HepG2 (cell line): Measurements from ENCODE around the gene RSPH9. TPM values are rescaled to one million over a fixed set of nuclear protein-coding genes. Genes with fewer than 3 reads are reported as not detected.

Source experiments
- ATF5 ChIP-seq: sonication (generic); formaldehyde crosslinking; IDR thresholded peaks from 2 replicates; pipeline ENCODE4 v1.4.0; 2020; ENCODE audit warnings: mild to moderate bottlenecking, low read depth, missing genetic modification reagents
- BCL3 ChIP-seq: sonication (generic); formaldehyde crosslinking; IDR thresholded peaks from 2 replicates; pipeline ENCODE4 v1.5.1; 2020; ENCODE audit warnings: mild to moderate bottlenecking, missing genetic modification reagents, moderate library complexity
- DMAP1 ChIP-seq: IDR thresholded peaks from 2 replicates; pipeline ENCODE4 v1.6.1; 2016
- GZF1 ChIP-seq: sonication (generic); formaldehyde crosslinking; IDR thresholded peaks from 2 replicates; pipeline ENCODE4 v1.5.1; 2020; ENCODE audit warnings: mild to moderate bottlenecking, missing genetic modification reagents
- HOXA7 ChIP-seq: sonication (generic); formaldehyde crosslinking; IDR thresholded peaks from 2 replicates; pipeline ENCODE4 v1.8.1; 2022; ENCODE audit warnings: mild to moderate bottlenecking, missing genetic modification reagents, moderate library complexity
- MZF1 ChIP-seq: sonication (generic); formaldehyde crosslinking; IDR thresholded peaks from 2 replicates; pipeline ENCODE4 v1.8.1; 2023; ENCODE audit warnings: mild to moderate bottlenecking, missing genetic modification reagents, borderline replicate concordance
- NR0B2 ChIP-seq: sonication (generic); formaldehyde crosslinking; IDR thresholded peaks from 2 replicates; pipeline ENCODE4 v1.4.0; 2020; ENCODE audit warnings: mild to moderate bottlenecking, missing genetic modification reagents
- RXRB ChIP-seq: IDR thresholded peaks from 2 replicates; pipeline ENCODE4 v1.6.1; 2016; ENCODE audit warnings: borderline replicate concordance, missing genetic modification reagents, missing compliant biosample characterization
- SRSF9 ChIP-seq: fragments of 200-400 bp; formaldehyde crosslinking; IDR thresholded peaks from 2 replicates; pipeline ENCODE4 v1.6.1; 2018; ENCODE audit warnings: borderline replicate concordance, mild to moderate bottlenecking, low read depth, low read length; ENCODE audit not compliant: insufficient read depth, poor library complexity, severe bottlenecking
- TOE1 ChIP-seq: sonication (generic); formaldehyde crosslinking; IDR thresholded peaks from 2 replicates; pipeline ENCODE4 v1.4.0; 2020; ENCODE audit warnings: mild to moderate bottlenecking, missing genetic modification reagents
- U2AF2 ChIP-seq: fragments of 200-400 bp; formaldehyde crosslinking; IDR thresholded peaks from 2 replicates; pipeline ENCODE4 v1.6.1; 2017; ENCODE audit warnings: low read depth, mild to moderate bottlenecking, low read length
- ZFX ChIP-seq: sonication (generic); formaldehyde crosslinking; IDR thresholded peaks from 2 replicates; pipeline ENCODE4 v1.4.0; 2020; ENCODE audit warnings: mild to moderate bottlenecking, low read depth, missing genetic modification reagents, moderate library complexity
- ZNF281 ChIP-seq: sonication (generic); formaldehyde crosslinking; IDR thresholded peaks from 2 replicates; pipeline ENCODE4 v1.4.0; 2020; ENCODE audit warnings: missing genetic modification reagents, borderline replicate concordance
- ZNF292 ChIP-seq: sonication (generic); formaldehyde crosslinking; IDR thresholded peaks from 2 replicates; pipeline ENCODE4 v1.8.1; 2022; ENCODE audit warnings: mild to moderate bottlenecking, low read depth, missing genetic modification reagents, borderline replicate concordance
- ZNF496 ChIP-seq: sonication (generic); formaldehyde crosslinking; IDR thresholded peaks from 2 replicates; pipeline ENCODE4 v1.8.1; 2023; ENCODE audit warnings: mild to moderate bottlenecking, moderate library complexity, missing genetic modification reagents; ENCODE audit not compliant: insufficient replicate concordance
- ZNF512B ChIP-seq: sonication (generic); formaldehyde crosslinking; IDR thresholded peaks from 2 replicates; pipeline ENCODE4 v1.5.1; 2020; ENCODE audit warnings: missing genetic modification reagents, mild to moderate bottlenecking, borderline replicate concordance
- ZNF557 ChIP-seq: sonication (generic); formaldehyde crosslinking; IDR thresholded peaks from 2 replicates; pipeline ENCODE4 v1.4.0; 2020; ENCODE audit warnings: missing genetic modification reagents
- ZNF776 ChIP-seq: sonication (generic); formaldehyde crosslinking; IDR thresholded peaks from 2 replicates; pipeline ENCODE4 v1.4.0; 2020; ENCODE audit warnings: mild to moderate bottlenecking, missing genetic modification reagents
- ZSCAN25 ChIP-seq: sonication (generic); formaldehyde crosslinking; IDR thresholded peaks from 2 replicates; pipeline ENCODE4 v1.8.0; 2022; ENCODE audit warnings: mild to moderate bottlenecking, missing genetic modification reagents
- polyA plus RNA-seq, 8 experiments: library from polyadenylated mRNA; depleted of rRNA in 3 of 8; stranded (reverse) in 7 of 8; unstranded in 1 of 8; fragments of >200 nt; fragmentation: Illumina TruSeq in 4 of 8; extraction: Trizol in 4 of 8; gene quantifications; 2 replicates each; pipeline versions ENCODE4 v1.2.1 to v1.2.3, GENCODE V29; 2011 to 2016; ENCODE audit warnings: low read depth in 4 of 8, missing spikeins in 1 of 8, mixed read lengths in 1 of 8; ENCODE audit not compliant: insufficient read depth in 1 of 8
- total RNA-seq, 5 experiments: library from RNA; depleted of rRNA; stranded (reverse); fragments of >200 nt; fragmentation: Illumina TruSeq; extraction: Trizol; gene quantifications; 2 replicates each; pipeline ENCODE4 v1.2.3, GENCODE V29; 2016; ENCODE audit warnings: low read depth in 1 of 5

RSPH9 gene
- total and polyA plus RNA-seq, 2 of the 13 experiments (the other 11 are each of a cell fraction or from before 2014, with no cell fraction given) = 0.04 TPM; not detected in 1

- no peak for TF ChIP-seq HOXA7
- peak; percentile 19; the same call in 1 of the 2 replicates for TF ChIP-seq BCL3 (CRISPR knock-in tag)
- TF ChIP-seq RXRB = peak; percentile 10; the same call in 1 of the 2 replicates
- no peak; the same call in 1 of the 2 replicates for TF ChIP-seq ZNF557
- no peak for TF ChIP-seq ZNF281 (CRISPR knock-in tag)
- no peak for TF ChIP-seq NR0B2 (CRISPR knock-in tag)
- TF ChIP-seq U2AF2 = no peak
- TF ChIP-seq GZF1 (CRISPR knock-in tag) = 0 out of 2 replicates have a peak, but pooled peaks have one; percentile 37
- no peak for TF ChIP-seq SRSF9
- TF ChIP-seq TOE1 (CRISPR knock-in tag) = no peak
- TF ChIP-seq ZNF512B = 0 out of 2 replicates have a peak, but pooled peaks have one; percentile 29
- no peak; the same call in 1 of the 2 replicates for TF ChIP-seq ZNF292 (CRISPR knock-in tag)
- TF ChIP-seq DMAP1 = peak; percentile 78; the same call in 1 of the 2 replicates
- no peak; the same call in 1 of the 2 replicates for TF ChIP-seq ATF5 (CRISPR knock-in tag)
- no peak for TF ChIP-seq ZNF496
- peak; percentile 81; the same call in 1 of the 2 replicates for TF ChIP-seq ZFX (CRISPR knock-in tag)
- no peak for TF ChIP-seq MZF1 (CRISPR knock-in tag)
- 0 out of 2 replicates have a peak, but pooled peaks have one; percentile 19 for TF ChIP-seq ZNF776 (CRISPR knock-in tag)
- peak; percentile 19; the same call in 1 of the 2 replicates for TF ChIP-seq ZSCAN25 (CRISPR knock-in tag)
These were observed 15.1 kb upstream of the RSPH9 start (continued) for GRCh38 chr6:43629505-43630300.
